HG03139 (cell line): ENCODE results near the gene CTNNA3.

Source experiments
- ATAC-seq: cut with Tn5 transposase; IDR thresholded peaks from one replicate; pipeline ENCODE4 v1.9.1; 2021; ENCODE audit not compliant: unreplicated experiment

The CTNNA3 gene

GRCh38 chr10:65900271-65900670 lies 1795.7 kb downstream of the CTNNA3 start:
- no peak for ATAC-seq

DNA sequence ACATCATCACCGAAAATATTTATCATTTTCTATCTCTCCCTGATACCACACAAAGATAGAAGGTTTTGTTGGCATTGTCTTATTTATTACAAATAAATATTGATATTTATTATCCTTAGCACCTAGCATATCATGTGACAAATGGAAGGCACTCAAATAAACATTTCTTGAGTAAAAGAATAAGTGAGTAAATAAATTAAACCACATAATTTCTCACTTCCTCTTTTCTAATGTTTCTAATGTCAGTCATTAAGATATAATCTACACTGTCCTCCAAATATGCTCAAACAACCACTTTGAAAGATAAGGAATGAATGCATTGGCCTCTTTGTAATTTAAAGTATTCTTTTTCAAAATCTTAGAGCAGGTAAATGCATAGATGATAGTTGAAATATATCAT lies 1797.9 kb downstream of the CTNNA3 start:
- ATAC-seq, result no peak

- ATAC-seq, result no peak
Measured at GRCh38 chr10:65894961-65895360, 1801.0 kb downstream of the CTNNA3 start.

GRCh38 chr10:65894379-65894778 lies 1801.6 kb downstream of the CTNNA3 start:
- ATAC-seq, result no peak

DNA sequence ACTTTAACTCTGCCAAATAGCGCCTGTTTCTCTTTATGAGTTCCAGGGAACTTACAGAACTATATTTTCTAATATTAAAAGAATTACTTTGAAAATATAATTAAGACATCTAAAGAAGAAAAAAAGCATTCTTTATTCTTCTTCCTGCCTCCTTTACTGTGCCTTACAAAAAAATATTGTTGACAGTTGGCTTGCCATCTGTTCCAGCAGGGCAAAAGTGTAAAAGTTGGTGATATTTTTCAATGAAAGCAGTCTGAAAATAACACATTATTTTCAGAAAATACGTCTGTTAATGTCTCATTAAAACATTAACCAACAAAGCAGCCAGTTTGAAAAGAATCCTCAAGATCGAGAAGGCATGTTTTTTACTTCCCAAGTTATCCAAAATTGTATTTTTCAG lies 1802.3 kb downstream of the CTNNA3 start:
- ATAC-seq, result no peak

DNA sequence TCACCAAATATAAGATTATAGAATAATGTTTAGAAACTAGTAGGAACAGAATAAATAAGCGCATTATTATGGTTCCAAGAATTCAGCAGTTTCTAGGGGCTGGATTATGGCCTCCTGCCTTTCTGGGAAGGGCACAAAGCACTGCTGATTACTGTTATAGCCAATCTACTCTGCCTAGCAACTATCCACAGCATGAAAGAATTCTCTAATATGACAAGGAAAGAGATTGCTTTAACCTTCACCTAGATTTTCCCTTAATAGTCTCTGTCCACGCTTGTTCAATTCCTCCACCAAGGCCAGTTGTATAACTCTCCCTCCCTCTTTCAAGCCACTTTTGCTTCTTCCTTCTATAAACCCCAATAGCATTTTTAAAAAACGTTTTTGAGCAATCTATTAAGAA lies 1803.7 kb downstream of the CTNNA3 start:
- ATAC-seq, result no peak

- ATAC-seq, result no peak
Measured at GRCh38 chr10:65891073-65891981, 1804.7 kb downstream of the CTNNA3 start.

DNA sequence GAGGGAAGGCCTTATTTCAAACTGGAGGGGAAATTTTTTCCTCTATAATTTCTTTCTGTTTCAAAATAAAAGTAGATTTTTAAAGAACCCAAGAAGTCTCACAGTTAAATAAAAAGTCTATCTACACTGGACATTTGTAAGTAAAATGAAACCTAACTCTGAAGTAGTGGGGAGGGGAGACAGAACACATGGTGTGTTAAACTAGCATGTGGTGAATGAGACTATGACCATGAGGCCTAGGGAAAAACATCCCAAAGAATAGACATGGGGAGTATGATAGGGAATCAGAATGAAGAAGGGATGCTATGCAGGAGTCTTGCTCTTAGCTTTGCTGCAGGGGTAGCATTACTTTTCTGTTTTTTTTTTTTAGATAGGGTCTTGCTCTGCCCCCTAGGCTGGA lies 1831.5 kb downstream of the CTNNA3 start:
- no peak for ATAC-seq

- ATAC-seq, result no peak
Measured at GRCh38 chr10:65864036-65864435, 1832.0 kb downstream of the CTNNA3 start.
